DOHH2 (cell line): ENCODE results near the gene MUC5AC.

Experiments used
- H3F3A ChIP-seq: fragments of 200-600 bp; sonication (generic), shearing (Covaris generic); 2 replicates; pipeline ENCODE4 v1.6.0; 2016; ENCODE audit warnings: antibody characterized with exemption, mild to moderate bottlenecking; ENCODE audit not compliant: control insufficient read depth, insufficient read depth
- H3K27ac ChIP-seq: fragments of 200-600 bp; sonication (generic); 2 replicates; pipeline ENCODE4 v1.5.1; 2014; ENCODE audit warnings: low read depth, mild to moderate bottlenecking, low read length, moderate library complexity
- H3K27me3 ChIP-seq: fragments of 200-600 bp; sonication (generic); 2 replicates; pipeline ENCODE4 v1.6.1; 2014; ENCODE audit warnings: mild to moderate bottlenecking, low read length, mixed read lengths; ENCODE audit not compliant: control insufficient read depth
- H3K36me3 ChIP-seq: fragments of 200-600 bp; sonication (generic); 2 replicates; pipeline ENCODE4 v1.6.1; 2014; ENCODE audit warnings: mild to moderate bottlenecking, low read length, moderate library complexity, mixed read lengths; ENCODE audit not compliant: control insufficient read depth
- H3K4me1 ChIP-seq: fragments of 200-600 bp; sonication (generic); 2 replicates; pipeline ENCODE4 v1.6.1; 2014; ENCODE audit warnings: mild to moderate bottlenecking, low read length, mixed read lengths; ENCODE audit not compliant: control insufficient read depth
- H3K4me2 ChIP-seq: fragments of 200-600 bp; sonication (generic); 2 replicates; pipeline ENCODE4 v1.6.0; 2014; ENCODE audit warnings: mild to moderate bottlenecking, low read length, moderate library complexity
- H3K4me3 ChIP-seq: fragments of 200-600 bp; sonication (generic); 2 replicates; pipeline ENCODE4 v1.5.1; 2014; ENCODE audit warnings: mild to moderate bottlenecking, low read length, mixed read lengths
- H3K79me2 ChIP-seq: fragments of 200-600 bp; sonication (generic); 2 replicates; pipeline ENCODE4 v1.6.1; 2014; ENCODE audit warnings: mild to moderate bottlenecking, low read length, mixed read lengths; ENCODE audit not compliant: control insufficient read depth
- H3K9me2 ChIP-seq: fragments of 200-600 bp; sonication (generic); replicated peaks from 2 replicates; pipeline ENCODE4 v1.6.1; 2014; ENCODE audit warnings: mild to moderate bottlenecking, low read length, mixed read lengths; ENCODE audit not compliant: control insufficient read depth
- H3K9me3 ChIP-seq: fragments of 200-600 bp; sonication (generic); 2 replicates; pipeline ENCODE4 v1.6.1; 2014; ENCODE audit warnings: antibody characterized with exemption, low read length, mixed read lengths; ENCODE audit not compliant: control insufficient read depth, insufficient read depth
- H4K20me1 ChIP-seq: fragments of 200-600 bp; sonication (generic); 2 replicates; pipeline ENCODE4 v1.6.0; 2014; ENCODE audit warnings: low read depth, mild to moderate bottlenecking, antibody characterized with exemption, low read length, moderate library complexity; ENCODE audit not compliant: control insufficient read depth, insufficient read depth
- CTCF ChIP-seq: fragments of 200-600 bp; sonication (generic); IDR thresholded peaks from one replicate; pipeline ENCODE4 v1.5.1; 2014; ENCODE audit warnings: antibody characterized with exemption, mild to moderate bottlenecking, low read depth, low read length; ENCODE audit not compliant: poor library complexity, severe bottlenecking
- EZH2phosphoT487 ChIP-seq: fragments of 200-600 bp; sonication (generic); IDR thresholded peaks from 2 replicates; pipeline ENCODE4 v1.6.1; 2017; ENCODE audit warnings: borderline replicate concordance, mild to moderate bottlenecking, antibody characterized with exemption, low read length, moderate library complexity, mixed read lengths

The MUC5AC gene

GRCh38 chr11:1197431-1197885 is 39.7 kb downstream of the MUC5AC start:
- Histone ChIP-seq H3K4me3 (no peak overlapping the region), H3K27ac (no peak overlapping the region), H3K9me2 (no peaks in the 10 kb centered on the region), H3K4me1 (no peaks in the 10 kb centered on the region), H3F3A (no peaks in the 10 kb centered on the region), H4K20me1 (no peaks in the 10 kb centered on the region), H3K4me2 (no peak overlapping the region), H3K79me2 (no peaks in the 10 kb centered on the region), H3K9me3 (peaks cover 16% of the 10 kb centered on the region; the same call in 1 of the 2 replicates), H3K27me3 (no peaks in the 10 kb centered on the region), H3K36me3 (no peaks in the 10 kb centered on the region)
- TF ChIP-seq EZH2phosphoT487 (no peak), CTCF (no peak)

GRCh38 chr11:1197886-1198560 is 40.3 kb downstream of the MUC5AC start:
- no peak overlapping the region for H3K4me3 ChIP-seq
- no peaks in the 10 kb centered on the region for H3K4me1 ChIP-seq
- no peaks in the 10 kb centered on the region for H3K36me3 ChIP-seq
- TF ChIP-seq EZH2phosphoT487 = no peak
- TF ChIP-seq CTCF = no peak
- H3K27me3 ChIP-seq = no peaks in the 10 kb centered on the region
- H3K9me2 ChIP-seq = no peaks in the 10 kb centered on the region
- peaks cover 16% of the 10 kb centered on the region; the same call in 1 of the 2 replicates for H3K9me3 ChIP-seq
- no peak overlapping the region for H3K4me2 ChIP-seq
- no peaks in the 10 kb centered on the region for H3K79me2 ChIP-seq
- no peak overlapping the region for H3K27ac ChIP-seq
- H4K20me1 ChIP-seq = no peaks in the 10 kb centered on the region
- H3F3A ChIP-seq = no peaks in the 10 kb centered on the region

- Histone ChIP-seq H3K4me1 (no peaks in the 10 kb centered on the region), H3K36me3 (no peaks in the 10 kb centered on the region), H3K79me2 (no peaks in the 10 kb centered on the region), H3K9me2 (no peaks in the 10 kb centered on the region), H3K9me3 (peaks cover 13% of the 10 kb centered on the region; the same call in 1 of the 2 replicates), H3K27me3 (no peaks in the 10 kb centered on the region), H3K27ac (no peak overlapping the region), H3F3A (no peaks in the 10 kb centered on the region), H3K4me3 (no peak overlapping the region), H3K4me2 (no peak overlapping the region), H4K20me1 (no peaks in the 10 kb centered on the region)
- TF ChIP-seq EZH2phosphoT487 = no peak
- no peak for TF ChIP-seq CTCF
Measured at GRCh38 chr11:1198561-1199240, 40.9 kb downstream of the MUC5AC start.
